ENCODE results near the gene CENPW. TPM values are rescaled to one million over a fixed set of nuclear protein-coding genes. Genes with fewer than 3 reads are reported as not detected.

CENPW gene
- total RNA-seq (2014; rRNA removed), result 17.8 and 22.0 TPM in 2 replicates
- polyA plus RNA-seq (2012), result 40.7 TPM

- DNase-seq (ENCODE audit: low read depth), result peak; percentile 76
These were observed at the start of gene CENPW for GRCh38 chr6:126339796-126340609. Gene CENPW (plus strand): TSS chr6:126340115. CDS start chr6:126340274, 159 bp downstream.

- peak; percentile 92 for DNase-seq (ENCODE audit: low read depth)
These were observed 45.9 kb upstream of the CENPW start for GRCh38 chr6:126293891-126294524.

DNA sequence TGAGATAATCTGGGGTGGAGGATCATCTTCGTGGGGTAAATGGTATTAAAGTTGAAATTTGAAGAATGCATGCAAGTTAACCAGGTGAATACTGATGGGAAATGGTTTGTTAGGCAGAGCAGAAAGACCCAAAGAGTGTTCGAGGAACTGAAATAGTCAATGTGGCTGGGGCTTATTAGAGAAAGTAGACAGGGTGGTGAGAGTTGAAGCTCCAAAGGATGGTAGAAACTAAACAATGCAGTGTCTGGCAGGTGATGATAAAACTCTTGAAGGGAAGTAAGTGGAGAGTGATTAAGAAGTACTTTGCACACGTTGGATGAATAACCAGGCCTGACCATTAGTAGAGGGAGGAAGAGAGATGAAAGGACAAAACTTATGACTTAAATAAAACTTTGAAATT lies 39.8 kb upstream of the CENPW start:
- DNase-seq (ENCODE audit: low read depth), result no peak

DNA sequence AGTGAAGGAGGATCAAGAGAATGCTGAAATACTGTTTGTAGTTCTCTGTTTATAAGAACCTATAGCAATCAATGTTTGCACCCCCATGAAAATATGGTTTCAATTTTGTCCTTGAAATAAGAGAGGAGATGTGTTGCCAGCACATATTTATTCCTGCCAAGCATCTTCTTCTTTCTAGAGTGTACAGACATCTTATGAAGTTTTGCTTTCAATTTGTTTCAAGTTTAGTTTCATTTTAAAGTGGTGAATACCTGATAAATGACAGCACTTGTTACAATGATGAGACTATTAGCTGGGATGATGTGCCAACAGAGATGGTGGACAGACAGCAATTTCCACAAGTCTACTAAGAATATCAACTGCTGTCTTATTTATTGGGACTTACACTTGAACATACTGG lies 39.2 kb upstream of the CENPW start:
- DNase-seq (ENCODE audit: low read depth), result no peak

DNA sequence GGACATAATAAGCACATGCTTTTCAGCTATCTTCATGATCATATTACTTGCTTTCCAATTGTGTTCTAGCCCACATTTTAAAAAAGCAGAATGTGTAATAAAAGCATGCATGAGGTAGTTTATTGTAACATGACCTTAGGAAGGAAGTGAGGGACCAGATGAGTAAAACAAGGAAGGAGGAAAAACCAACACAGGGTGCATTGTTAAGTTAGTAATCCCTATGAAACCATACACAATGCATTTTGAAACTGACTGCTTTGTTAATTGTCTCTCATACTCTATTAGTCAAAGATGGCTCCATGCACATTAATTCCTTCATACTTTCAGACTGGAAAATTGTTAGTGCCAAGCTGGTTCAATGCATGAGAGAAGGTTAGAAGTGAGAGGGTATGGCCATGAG lies 37.7 kb upstream of the CENPW start:
- DNase-seq (ENCODE audit: low read depth), result peak; percentile 70

GRCh38 chr6:126307849-126308248 lies 32.1 kb upstream of the CENPW start:
- DNase-seq (ENCODE audit: low read depth), result peak; percentile 91

- DNase-seq (ENCODE audit: low read depth), result no peak
These were observed 31.6 kb upstream of the CENPW start for GRCh38 chr6:126308362-126308761.

- DNase-seq (ENCODE audit: low read depth), result peak; percentile 33
These were observed 27.8 kb upstream of the CENPW start for GRCh38 chr6:126312013-126312665.

GRCh38 chr6:126313941-126314340 lies 26.0 kb upstream of the CENPW start:
- no peak for DNase-seq (ENCODE audit: low read depth)

GRCh38 chr6:126318797-126319196 lies 21.1 kb upstream of the CENPW start:
- DNase-seq (ENCODE audit: low read depth), result no peak

GRCh38 chr6:126333729-126334128 lies 6.2 kb upstream of the CENPW start:
- no peak for DNase-seq (ENCODE audit: low read depth)

- no peak for DNase-seq (ENCODE audit: low read depth)
These were observed 4.7 kb upstream of the CENPW start for GRCh38 chr6:126335210-126335609.

DNA sequence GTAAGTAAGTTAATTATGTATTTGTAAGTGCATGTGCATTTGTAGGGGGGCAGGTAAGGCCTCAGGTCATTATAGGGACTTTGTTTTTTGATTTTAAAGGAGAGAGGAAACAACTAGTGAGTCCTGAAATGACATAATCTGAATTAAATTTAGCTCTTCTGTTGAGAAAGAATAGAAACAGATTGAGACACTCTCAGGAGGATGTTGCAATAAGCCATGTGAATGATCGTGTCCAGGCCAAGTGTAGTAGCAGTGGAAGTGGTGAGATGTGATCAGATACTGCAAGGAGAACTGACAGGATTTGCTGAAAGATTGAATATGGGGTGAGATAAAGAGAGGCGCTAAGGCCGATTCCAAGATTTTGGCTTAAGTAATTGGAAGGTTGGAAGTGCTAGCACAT lies 2.6 kb upstream of the CENPW start:
- peak; percentile 74 for DNase-seq (ENCODE audit: low read depth)

DNA sequence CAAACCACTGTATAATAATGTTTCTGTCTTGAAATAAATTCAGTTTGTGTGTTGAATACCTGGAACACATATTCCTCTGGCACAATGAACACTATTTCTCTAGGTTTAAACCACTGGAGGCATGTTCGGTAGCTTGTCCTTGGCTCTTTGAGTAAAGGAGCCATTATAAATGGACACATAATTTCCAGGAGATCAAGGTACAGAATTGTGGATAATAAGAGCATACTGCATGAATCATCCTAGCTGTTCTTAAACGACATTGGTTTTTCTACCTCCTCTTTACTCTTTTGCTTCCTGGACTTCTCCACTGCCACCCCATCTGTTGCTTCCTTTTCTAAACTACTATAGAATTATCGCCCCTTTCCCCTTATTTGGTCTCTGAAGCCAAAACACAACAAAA lies 1.2 kb downstream of the CENPW start:
- no peak for DNase-seq (ENCODE audit: low read depth)

- DNase-seq (ENCODE audit: low read depth), result no peak
These were observed 4.3 kb downstream of the CENPW start for GRCh38 chr6:126344181-126344580.

DNA sequence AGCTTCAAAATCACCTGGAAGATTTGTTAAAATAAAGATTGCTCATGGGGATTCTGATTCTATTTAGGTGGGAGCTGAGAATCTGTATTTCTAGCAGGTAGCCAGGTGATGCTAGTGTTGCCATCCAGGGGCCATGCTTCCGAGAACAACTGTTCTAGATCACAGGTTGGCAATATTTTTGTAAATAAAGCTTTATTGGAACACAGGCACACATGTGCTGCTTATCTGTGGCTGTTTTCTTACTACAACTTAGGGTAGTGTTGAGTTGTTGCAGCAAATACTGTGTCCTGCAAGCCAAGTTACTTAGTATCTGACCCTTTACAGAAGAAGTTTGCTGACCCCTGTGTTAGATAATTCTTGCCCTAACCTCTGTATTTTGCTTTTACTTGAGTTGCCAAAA lies 12.0 kb downstream of the CENPW start:
- no peak for DNase-seq (ENCODE audit: low read depth)

DNA sequence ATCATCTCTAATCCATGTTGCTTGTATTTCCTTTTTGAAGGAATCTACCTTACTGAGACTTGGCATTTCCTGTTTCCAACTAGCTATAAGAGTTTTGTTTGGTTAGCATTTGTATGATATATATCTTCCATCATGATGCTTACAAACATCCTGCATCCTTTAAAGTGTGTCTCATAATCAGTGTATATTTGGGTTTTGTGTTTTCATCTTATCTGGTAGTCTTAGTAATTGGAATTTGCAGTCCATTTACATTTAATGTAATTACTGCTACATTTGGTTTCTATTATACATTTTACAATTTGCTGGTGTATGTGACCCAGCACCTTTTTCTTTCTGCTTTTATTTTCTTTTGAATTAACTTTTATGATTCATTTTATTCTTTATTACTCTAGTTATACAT lies 12.6 kb downstream of the CENPW start:
- DNase-seq (ENCODE audit: low read depth), result no peak

- DNase-seq (ENCODE audit: low read depth), result no peak
These were observed 16.6 kb downstream of the CENPW start for GRCh38 chr6:126356526-126356925.

- DNase-seq (ENCODE audit: low read depth), result no peak
These were observed 20.1 kb downstream of the CENPW start for GRCh38 chr6:126359936-126360537.

DNA sequence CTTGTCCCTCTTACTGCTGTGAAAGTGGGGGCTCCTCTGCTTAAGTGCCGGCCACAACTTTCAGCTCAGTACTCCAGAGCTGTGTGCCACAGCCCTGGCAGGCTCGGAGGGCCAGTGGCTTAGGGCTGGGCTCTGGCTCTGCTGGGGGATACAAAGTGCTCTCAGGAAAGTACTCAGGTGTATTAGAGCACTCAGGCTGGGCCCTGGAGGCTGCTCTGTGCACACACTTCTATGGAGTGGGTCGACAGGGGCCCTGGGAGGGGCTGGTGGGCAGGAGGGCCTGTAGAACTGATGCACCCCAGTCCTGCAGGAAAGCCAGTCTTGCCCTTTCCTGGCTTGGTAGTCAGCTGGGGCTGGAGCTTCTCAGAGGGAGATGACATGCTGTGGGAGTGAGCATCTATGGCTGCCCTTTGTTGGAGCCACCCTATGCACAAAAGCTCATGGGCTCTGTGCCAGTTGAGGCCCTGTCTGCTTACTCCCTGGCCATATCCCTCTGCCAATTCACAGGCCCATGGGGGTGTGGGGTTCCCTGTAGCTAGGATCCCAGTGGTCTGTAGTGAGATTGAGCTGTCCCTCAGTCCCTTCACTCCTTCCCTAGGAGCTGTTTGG lies 22.0 kb downstream of the CENPW start:
- no peak for DNase-seq (ENCODE audit: low read depth)

- DNase-seq (ENCODE audit: low read depth), result no peak
These were observed 27.9 kb downstream of the CENPW start for GRCh38 chr6:126367849-126368248.

DNA sequence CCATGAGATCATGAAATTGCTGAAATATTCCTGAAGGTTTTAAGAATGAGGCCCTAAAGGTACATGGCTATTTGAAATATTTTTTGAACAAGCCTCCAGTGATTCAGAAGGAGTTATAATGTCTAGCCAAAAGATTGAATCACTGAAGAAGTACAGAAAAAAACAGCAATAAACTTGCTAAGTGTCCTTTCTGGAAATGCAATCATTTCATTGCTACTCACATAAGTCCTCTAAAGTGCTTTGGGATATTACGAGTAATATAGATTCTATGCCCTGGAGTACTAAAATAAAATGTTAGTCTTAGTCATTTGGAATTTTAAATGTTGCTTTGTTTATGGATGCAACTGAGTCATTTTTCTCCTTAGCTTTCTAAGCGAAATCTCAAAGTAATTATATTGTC lies 32.7 kb downstream of the CENPW start:
- peak; percentile 11 for DNase-seq (ENCODE audit: low read depth)

Data from LHCN-M2 (cell line).